HFF-Myc (cell line): ENCODE data around the gene HSPA6.
A peak's percentile ranks its signal among the peaks of the same experiment; 100 is the strongest.
"Not testable (repeated sequence)": the region's sequence is repeated elsewhere in the genome, so short reads cannot be mapped to it uniquely, and the experiment has no call there.

Source experiments
- DNase-seq: peaks from one replicate; pipeline ENCODE4 v3.0.0-alpha.2; 2011; ENCODE audit warnings: low read depth; ENCODE audit errors: extremely low read depth
- H3K4me3 ChIP-seq: replicated peaks from 2 replicates; pipeline ENCODE4 v1.5.1; 2011; ENCODE audit warnings: low read depth, mild to moderate bottlenecking, control low read depth, low read length
- TF ChIP-seq, protein P1 (sequence below): IDR thresholded peaks from 2 replicates; pipeline ENCODE4 v1.5.1; 2012; ENCODE audit warnings: mild to moderate bottlenecking, low read depth, low read length, control low read depth; ENCODE audit errors: missing control alignments

HSPA6 gene

DNA sequence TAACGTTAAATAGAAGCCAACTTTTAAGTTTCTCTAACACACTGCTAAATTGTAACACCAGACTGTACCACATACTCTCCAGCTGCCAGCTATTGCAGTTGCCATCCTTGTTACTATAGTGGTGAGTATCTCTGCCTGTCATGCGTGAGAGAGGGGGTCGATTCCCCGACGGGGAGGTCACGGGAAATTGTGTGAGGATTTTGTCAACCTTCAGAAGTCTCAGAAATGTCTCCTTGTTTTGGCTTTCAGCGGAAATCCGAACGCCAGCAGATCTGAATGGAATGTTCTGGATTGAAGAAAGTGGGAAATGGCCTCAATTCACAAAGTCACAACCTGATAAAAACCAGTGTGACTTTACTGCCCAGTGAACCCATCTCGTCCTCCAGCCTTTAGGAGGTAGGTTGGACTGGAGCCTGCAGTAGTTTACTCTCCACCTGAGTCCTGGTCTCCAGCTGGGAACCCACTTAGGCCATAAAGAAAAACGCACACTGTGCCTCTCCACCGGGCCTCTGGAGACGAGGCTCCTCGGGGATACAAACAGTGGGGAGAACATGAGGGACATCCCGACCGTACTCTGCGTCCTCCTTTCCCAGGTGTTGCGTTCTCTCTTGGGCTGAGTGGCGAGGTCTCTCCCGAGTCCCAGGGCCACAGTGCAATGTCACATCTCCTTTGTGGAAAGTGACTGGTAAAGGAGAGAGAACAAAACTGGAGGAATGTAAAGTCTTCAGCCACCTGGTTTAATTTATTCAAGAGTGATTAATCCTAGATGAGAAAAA, 1.1 kb upstream of the HSPA6 start:
- not testable (repeated sequence) for DNase-seq, H3K4me3 ChIP-seq

DNA sequence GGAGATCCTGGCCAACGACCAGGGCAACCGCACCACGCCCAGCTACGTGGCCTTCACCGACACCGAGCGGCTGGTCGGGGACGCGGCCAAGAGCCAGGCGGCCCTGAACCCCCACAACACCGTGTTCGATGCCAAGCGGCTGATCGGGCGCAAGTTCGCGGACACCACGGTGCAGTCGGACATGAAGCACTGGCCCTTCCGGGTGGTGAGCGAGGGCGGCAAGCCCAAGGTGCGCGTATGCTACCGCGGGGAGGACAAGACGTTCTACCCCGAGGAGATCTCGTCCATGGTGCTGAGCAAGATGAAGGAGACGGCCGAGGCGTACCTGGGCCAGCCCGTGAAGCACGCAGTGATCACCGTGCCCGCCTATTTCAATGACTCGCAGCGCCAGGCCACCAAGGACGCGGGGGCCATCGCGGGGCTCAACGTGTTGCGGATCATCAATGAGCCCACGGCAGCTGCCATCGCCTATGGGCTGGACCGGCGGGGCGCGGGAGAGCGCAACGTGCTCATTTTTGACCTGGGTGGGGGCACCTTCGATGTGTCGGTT, 477 bp downstream of the HSPA6 start:
- DNase-seq: not testable (repeated sequence)
- peak overlapping the region; percentile 58 for H3K4me3 ChIP-seq

DNA sequence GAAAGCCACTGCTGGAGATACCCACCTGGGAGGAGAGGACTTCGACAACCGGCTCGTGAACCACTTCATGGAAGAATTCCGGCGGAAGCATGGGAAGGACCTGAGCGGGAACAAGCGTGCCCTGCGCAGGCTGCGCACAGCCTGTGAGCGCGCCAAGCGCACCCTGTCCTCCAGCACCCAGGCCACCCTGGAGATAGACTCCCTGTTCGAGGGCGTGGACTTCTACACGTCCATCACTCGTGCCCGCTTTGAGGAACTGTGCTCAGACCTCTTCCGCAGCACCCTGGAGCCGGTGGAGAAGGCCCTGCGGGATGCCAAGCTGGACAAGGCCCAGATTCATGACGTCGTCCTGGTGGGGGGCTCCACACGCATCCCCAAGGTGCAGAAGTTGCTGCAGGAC, 981 bp downstream of the HSPA6 start:
- peak overlapping the region; percentile 58 for H3K4me3 ChIP-seq
- not testable (repeated sequence) for DNase-seq

DNA sequence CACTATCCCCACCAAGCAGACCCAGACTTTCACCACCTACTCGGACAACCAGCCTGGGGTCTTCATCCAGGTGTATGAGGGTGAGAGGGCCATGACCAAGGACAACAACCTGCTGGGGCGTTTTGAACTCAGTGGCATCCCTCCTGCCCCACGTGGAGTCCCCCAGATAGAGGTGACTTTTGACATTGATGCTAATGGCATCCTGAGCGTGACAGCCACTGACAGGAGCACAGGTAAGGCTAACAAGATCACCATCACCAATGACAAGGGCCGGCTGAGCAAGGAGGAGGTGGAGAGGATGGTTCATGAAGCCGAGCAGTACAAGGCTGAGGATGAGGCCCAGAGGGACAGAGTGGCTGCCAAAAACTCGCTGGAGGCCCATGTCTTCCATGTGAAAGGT, 1.6 kb downstream of the HSPA6 start:
- not testable (repeated sequence) for DNase-seq, H3K4me3 ChIP-seq

DNA sequence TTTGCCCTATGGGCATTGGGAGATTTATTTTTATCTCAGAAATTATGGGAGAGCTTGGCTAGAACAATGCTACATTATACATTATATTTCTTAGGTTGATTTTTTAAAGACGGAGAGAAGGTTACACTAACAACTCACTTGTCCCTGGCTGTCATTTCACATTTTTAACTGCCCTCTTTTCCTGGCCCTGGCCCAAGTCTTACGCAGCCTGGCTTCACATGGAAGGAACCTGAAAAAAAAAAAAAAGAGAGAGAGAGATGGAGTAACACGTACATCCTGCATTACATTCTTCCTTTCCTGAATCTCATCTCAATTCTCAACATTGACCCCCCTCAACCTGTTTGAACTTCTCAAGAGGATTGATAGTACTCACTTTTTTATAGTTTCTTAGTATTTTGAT, 4.2 kb downstream of the HSPA6 start:
- not testable (repeated sequence) for DNase-seq

DNA sequence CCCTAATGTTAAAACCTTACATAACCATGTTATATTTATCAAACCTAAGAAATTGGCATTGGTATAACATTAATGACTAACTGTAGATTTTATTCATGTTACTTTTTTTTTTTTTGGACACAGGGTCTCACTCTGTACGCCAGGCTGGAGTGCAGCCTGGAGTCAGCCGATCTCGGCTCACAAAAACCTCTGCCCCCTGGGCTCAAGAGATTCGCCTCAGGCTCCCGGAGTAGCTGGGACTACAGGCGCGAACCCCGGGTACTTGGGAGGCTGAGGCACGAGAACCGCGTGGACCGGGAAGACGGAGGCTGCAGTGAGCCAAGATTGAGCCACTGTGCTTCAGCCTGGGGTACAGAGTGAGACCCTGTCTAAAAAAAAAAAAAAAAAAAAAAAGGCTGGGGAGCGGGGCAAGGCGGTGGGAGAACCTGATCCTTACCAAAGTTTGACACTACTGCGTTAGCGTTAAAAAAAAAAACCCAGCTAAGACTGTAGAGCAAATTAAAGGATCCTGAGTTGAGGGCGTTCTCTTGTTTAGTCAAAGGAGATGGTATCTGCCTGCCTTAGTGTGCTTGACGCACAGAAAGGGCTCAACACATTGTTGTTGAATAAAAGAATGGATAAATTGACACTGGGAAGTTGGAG, 5.2 kb downstream of the HSPA6 start:
- DNase-seq: not testable (repeated sequence)
- H3K4me3 ChIP-seq: peak overlapping the region; percentile 57

More for the DNA sequence above, 4.2 kb downstream of the HSPA6 start:
- not testable (repeated sequence) for H3K4me3 ChIP-seq

DNA sequence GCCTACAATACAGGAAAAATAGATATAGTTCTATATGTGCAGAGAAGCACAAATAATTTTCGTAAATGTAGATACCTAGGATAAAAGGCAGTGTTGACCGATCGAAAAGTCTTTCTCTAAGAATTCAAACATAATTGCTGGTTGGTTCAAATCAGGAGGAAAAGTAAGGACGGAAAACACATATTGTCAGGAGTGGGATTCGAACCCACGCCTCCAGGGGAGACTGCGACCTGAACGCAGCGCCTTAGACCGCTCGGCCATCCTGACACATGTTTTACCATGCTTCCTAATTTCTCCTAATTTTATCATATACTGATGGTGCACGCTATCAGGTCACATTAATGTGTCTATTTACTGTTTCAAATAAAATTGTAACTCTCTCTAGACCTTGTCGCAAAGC, 5.8 kb downstream of the HSPA6 start:
- peak overlapping the region; percentile 57 for H3K4me3 ChIP-seq
- DNase-seq: not testable (repeated sequence)

DNA sequence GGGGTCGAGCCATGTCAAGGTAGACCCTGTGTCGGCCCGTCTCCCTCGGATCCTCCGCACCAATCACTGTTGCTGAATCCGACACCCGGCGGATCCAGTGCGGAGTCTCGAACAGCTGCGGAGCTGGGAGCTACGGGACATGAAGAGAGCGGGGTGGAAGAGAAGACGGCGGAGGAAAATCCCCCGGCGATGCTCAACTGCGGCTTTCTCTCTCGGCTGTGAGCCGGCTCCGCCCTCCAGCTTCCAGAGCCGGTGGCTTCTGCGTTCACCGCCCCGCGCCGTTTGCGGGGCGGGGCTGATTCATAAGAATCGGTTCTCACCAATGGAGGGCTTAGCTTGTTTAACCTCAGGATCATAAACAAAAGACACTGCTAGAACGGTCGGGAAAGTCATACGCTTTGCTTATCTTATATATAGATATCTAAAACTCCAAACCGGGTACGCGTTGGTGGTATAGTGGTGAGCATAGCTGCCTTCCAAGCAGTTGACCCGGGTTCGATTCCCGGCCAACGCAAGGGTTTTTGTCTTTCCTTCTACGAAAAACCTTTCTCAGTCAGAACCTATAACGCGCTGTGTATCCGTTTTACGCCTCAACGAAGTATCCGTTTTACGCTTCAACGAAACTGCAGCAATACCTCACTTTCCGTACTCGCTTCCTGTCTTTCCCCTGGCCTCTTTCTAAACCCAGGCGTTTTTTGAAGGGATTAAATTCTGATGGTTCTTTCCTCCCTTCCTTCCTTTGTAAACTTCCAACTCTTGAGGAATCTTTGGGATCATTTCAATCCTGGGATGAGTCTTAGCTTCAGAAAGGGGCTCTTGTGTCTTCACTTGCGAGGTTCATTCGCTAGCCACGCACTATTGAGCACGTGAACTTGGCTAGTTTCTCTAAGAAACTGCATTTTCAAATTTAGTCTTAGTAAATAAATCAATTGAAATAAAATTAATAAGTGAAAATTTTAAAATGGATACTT, 6.6 kb downstream of the HSPA6 start:
- peak; percentile 90 for DNase-seq
- peak overlapping the region; percentile 57 for H3K4me3 ChIP-seq

DNA sequence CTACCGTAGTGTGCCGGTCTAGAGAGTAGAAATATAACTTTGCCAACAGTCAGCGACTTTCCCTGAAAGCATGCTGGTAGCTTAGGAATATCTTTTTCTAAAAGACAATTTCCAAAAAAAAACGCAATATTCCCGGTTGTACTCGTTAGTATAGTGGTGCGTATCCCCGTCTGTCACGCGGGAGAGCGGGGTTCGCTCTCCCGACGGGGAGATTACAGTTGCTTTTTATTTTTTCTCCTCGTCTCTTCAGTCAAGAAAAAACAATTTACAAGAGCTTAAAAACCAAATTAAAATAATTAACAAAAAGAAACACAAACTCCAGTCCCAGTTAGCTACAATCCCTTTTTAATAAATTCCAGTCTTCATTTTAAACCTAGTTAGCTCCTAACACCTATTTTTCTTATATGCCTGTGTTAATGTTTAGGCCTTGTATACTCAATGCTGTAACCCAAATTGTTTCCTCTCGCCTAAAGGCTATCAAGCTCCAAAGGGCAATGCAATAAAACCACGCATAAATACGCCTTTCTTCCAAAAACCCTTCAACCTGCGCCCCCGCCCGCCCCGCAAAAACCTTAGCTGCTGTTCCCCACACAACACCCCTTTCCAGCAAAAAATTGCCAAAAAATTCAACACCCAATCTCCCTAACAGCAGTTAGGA, 7.8 kb downstream of the HSPA6 start:
- DNase-seq: no peak
- H3K4me3 ChIP-seq: no peak overlapping the region
- TF ChIP-seq, protein P1, sequence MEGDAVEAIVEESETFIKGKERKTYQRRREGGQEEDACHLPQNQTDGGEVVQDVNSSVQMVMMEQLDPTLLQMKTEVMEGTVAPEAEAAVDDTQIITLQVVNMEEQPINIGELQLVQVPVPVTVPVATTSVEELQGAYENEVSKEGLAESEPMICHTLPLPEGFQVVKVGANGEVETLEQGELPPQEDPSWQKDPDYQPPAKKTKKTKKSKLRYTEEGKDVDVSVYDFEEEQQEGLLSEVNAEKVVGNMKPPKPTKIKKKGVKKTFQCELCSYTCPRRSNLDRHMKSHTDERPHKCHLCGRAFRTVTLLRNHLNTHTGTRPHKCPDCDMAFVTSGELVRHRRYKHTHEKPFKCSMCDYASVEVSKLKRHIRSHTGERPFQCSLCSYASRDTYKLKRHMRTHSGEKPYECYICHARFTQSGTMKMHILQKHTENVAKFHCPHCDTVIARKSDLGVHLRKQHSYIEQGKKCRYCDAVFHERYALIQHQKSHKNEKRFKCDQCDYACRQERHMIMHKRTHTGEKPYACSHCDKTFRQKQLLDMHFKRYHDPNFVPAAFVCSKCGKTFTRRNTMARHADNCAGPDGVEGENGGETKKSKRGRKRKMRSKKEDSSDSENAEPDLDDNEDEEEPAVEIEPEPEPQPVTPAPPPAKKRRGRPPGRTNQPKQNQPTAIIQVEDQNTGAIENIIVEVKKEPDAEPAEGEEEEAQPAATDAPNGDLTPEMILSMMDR: no peak

DNA sequence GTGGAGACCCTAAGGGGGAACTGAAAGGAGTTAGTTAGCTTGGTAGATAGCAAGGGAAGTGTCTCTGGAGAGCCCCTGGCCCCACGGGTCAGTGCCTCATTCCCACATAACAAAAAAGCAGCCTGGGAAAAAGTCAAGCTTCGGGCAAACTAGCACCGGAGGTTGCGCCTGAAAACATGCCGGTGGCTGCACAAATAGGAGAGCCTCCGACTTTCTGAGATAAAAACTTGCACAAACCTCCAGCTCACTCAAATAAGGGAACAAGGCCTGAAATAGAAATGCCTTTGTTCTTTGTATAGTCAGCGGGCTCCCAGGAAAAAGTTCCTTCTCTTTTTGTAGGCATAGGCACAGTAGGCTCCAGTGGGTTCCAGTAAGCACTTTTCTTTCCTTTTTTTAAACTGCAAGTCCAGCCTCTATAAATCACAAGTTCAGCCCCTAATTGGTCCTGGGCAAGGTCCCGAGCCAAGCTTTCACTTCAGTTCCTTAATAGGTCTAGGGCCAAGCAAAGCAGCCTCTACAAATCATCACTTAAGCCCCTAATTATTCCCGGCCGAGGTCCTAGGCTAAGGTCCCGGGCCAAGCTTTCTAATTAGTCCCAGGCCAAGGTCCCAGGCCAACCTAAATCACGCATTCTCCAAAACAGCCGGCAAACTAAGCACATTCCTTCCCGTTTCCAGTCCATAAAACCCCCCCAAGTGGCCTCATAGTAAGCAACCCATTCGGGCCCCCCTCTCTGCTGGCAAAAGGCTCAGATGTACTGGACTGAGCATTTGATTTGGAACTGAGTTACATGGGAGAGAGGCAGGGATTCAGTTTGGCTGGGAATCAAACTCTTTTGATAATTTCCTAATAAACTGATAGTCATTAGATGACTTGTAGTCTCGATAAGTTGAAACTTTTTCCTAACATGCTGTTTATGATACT, 8.6 kb downstream of the HSPA6 start:
- H3K4me3 ChIP-seq: peak overlapping the region; percentile 21
- not testable (repeated sequence) for DNase-seq

DNA sequence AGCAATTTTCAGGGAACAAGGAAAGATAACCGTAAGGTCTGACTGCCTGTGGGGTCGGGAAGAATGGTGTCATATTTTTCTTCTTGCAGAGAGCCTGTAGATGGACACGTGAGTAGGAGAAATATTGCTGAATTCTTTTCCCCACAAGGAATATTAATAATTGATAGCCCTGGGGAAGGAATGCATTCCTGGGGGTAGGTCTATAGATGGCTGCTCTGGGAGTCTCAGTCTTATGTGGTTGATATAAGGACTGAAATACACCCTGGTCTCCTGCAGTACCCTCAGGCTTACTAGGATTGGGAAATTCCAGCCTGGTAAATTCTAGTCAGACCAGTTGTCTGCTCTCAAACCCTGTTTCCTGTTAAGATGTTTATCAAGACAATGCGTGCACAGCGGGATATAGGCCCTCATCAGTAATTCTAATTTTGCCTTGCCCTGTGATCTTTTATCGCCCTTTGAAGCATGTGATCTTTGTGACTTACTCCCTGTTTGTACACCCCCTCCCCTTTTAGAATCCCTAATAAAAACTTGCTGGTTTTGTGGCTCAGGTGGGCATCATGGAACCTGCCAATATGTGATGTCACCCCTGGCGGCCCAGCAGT, 12.8 kb downstream of the HSPA6 start:
- DNase-seq, H3K4me3 ChIP-seq: not testable (repeated sequence)

DNA sequence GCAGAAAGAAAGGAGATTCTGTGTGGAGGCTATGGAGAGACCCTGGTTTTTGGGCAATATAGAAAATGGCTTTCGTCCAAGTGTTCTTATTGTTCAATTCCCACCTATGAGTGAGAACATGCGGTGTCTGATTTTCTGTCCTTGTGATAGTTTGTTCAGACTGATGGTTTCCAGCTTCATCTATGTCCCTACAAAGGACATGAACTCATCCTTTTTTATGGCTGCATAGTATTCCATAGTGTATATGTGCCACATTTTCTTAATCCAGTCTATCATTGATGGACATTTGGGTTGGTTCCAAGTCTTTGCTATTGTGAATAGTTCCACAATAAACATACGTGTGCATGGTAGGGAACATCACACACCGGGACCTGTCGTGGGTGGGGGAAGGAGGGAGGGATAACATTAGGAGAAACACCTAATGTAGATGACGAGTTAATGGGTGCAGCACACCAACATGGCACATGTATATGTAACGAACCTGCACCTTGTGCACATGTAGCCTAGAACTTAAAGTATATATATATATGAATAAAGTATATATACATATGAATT, 14.7 kb downstream of the HSPA6 start:
- DNase-seq: not testable (repeated sequence)

DNA sequence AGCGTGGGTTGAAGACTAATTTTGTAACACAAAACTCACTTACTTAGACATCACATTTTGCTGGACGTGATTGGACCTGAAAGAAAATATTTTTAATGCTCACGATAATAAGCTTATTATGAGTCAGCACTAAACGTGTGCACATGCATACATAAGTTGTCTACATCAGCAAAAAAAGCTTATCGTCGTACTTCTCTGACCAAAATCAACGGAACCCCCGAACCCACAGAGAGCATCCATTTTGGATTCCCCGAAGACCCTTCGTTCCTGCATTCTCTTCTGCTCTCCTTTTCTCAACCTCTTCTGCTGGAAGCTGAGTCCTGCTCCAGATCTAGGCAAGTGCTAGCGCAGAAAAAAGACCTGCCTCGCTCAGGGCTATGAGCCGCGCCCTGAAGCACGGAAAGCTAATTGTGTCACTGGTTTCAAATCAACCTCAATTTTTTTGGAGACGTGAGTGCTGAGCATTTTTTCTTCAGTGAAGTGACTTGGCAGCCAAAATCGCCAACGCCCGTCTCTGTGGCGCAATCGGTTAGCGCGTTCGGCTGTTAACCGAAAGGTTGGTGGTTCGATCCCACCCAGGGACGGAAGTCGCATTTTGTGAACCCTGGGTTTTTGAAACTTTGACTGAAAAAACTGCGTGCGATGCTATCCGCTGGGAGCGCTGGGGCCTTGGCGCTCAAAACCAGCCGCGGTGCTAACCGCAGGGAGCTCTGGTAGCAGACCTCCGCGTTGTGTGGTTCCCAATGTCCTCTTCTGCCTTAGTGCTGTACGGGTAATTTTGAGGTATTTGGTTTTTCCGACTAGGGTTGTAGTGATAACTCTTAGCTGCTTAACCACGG, 15.6 kb downstream of the HSPA6 start:
- DNase-seq: peak; percentile 76
- H3K4me3 ChIP-seq: peak overlapping the region; percentile 55

More for the DNA sequence above, 14.7 kb downstream of the HSPA6 start:
- H3K4me3 ChIP-seq: peak overlapping the region; percentile 55

DNA sequence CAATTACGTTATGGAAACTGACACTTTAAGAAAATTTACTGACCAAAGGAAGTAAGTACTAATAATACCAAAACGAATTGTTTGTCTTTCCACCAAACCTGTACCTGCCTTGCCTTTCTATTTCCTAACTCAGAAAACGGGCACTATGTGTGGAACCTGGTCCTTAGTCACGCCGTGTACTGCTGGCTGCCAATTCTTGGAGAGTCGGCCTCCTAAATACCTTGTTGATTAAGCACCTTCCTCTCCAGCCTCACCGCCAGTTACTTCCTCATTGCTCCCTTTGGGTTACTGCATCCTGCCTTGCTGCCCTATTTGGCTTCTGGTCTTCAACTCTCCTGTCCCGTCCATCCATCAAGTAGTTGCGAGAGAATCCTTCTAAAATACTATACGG, 16.2 kb downstream of the HSPA6 start:
- not testable (repeated sequence) for DNase-seq
- peak overlapping the region; percentile 55; the same call in 1 of the 2 replicates for H3K4me3 ChIP-seq
